HEK293 (cell line): Measurements from ENCODE around the gene INA.

Experiments
- GLIS1 ChIP-seq: fragments of 450-650 bp; formaldehyde crosslinking; IDR thresholded peaks from 2 replicates; pipeline ENCODE4 v1.5.1; 2016; ENCODE audit warnings: missing biosample characterization, missing genetic modification characterization
- GLIS2 ChIP-seq: fragments of 450-650 bp; formaldehyde crosslinking; IDR thresholded peaks from 2 replicates; pipeline ENCODE4 v1.5.1; 2016; ENCODE audit warnings: missing biosample characterization, missing genetic modification characterization
- KLF1 ChIP-seq: fragments of 450-650 bp; formaldehyde crosslinking; IDR thresholded peaks from 2 replicates; pipeline ENCODE4 v1.5.1; 2016; ENCODE audit warnings: missing biosample characterization, missing genetic modification characterization
- KLF8 ChIP-seq: fragments of 450-650 bp; formaldehyde crosslinking; IDR thresholded peaks from 2 replicates; pipeline ENCODE4 v1.5.1; 2016; ENCODE audit warnings: missing biosample characterization, missing genetic modification characterization
- KLF9 ChIP-seq: fragments of 450-650 bp; formaldehyde crosslinking; IDR thresholded peaks from 2 replicates; pipeline ENCODE4 v1.5.1; 2016; ENCODE audit warnings: missing biosample characterization, missing genetic modification characterization, low read depth
- MYNN ChIP-seq: fragments of 450-650 bp; formaldehyde crosslinking; IDR thresholded peaks from 2 replicates; pipeline ENCODE4 v1.5.1; 2016; ENCODE audit warnings: missing biosample characterization, missing genetic modification characterization, borderline replicate concordance
- RBAK ChIP-seq: fragments of 450-650 bp; formaldehyde crosslinking; IDR thresholded peaks from 2 replicates; pipeline ENCODE4 v1.5.1; 2016; ENCODE audit warnings: missing biosample characterization, missing genetic modification characterization
- WT1 ChIP-seq: fragments of 450-650 bp; formaldehyde crosslinking; IDR thresholded peaks from 2 replicates; pipeline ENCODE4 v1.5.1; 2016; ENCODE audit warnings: missing biosample characterization, missing genetic modification characterization
- ZEB2 ChIP-seq: fragments of 450-650 bp; formaldehyde crosslinking; IDR thresholded peaks from 2 replicates; pipeline ENCODE4 v1.5.1; 2016; ENCODE audit warnings: missing biosample characterization, missing genetic modification characterization
- ZFHX2 ChIP-seq: fragments of 450-650 bp; formaldehyde crosslinking; conservative IDR thresholded peaks from 2 replicates; pipeline ENCODE4 v1.5.1; 2016; ENCODE audit warnings: missing biosample characterization, missing genetic modification characterization
- ZNF132 ChIP-seq: fragments of 450-650 bp; formaldehyde crosslinking; IDR thresholded peaks from 2 replicates; pipeline ENCODE4 v1.5.1; 2017; ENCODE audit warnings: missing biosample characterization, missing genetic modification characterization, borderline replicate concordance
- ZNF2 ChIP-seq: fragments of 450-650 bp; formaldehyde crosslinking; IDR thresholded peaks from 2 replicates; pipeline ENCODE4 v1.5.1; 2016; ENCODE audit warnings: missing biosample characterization, missing genetic modification characterization
- ZNF248 ChIP-seq: fragments of 450-650 bp; formaldehyde crosslinking; IDR thresholded peaks from 2 replicates; pipeline ENCODE4 v1.5.1; 2017; ENCODE audit warnings: missing biosample characterization, missing genetic modification characterization
- ZNF274 ChIP-seq, 2 experiments: fragments of 200-500 bp in 1 of 2; fragments of 450-650 bp in 1 of 2; sonication (Bioruptor generic) in 1 of 2; formaldehyde crosslinking in 1 of 2; IDR thresholded peaks; 2 replicates each; pipeline versions ENCODE4 v1.5.1 to v1.6.1; 2014 to 2016; ENCODE audit warnings: borderline replicate concordance in 1 of 2, inconsistent platforms in 1 of 2, low read length in 1 of 2, missing biosample characterization in 1 of 2, missing genetic modification characterization in 1 of 2
- ZNF311 ChIP-seq: fragments of 450-650 bp; formaldehyde crosslinking; IDR thresholded peaks from 2 replicates; pipeline ENCODE4 v1.5.1; 2017; ENCODE audit warnings: missing biosample characterization, missing genetic modification characterization, borderline replicate concordance
- ZNF391 ChIP-seq: fragments of 450-650 bp; formaldehyde crosslinking; IDR thresholded peaks from 2 replicates; pipeline ENCODE4 v1.5.1; 2016; ENCODE audit warnings: low read depth, missing biosample characterization, missing genetic modification characterization, borderline replicate concordance
- ZNF404 ChIP-seq: fragments of 450-650 bp; formaldehyde crosslinking; IDR thresholded peaks from 2 replicates; pipeline ENCODE4 v1.5.1; 2017; ENCODE audit warnings: missing biosample characterization, missing genetic modification characterization
- ZNF416 ChIP-seq: fragments of 450-650 bp; formaldehyde crosslinking; IDR thresholded peaks from 2 replicates; pipeline ENCODE4 v1.5.1; 2016; ENCODE audit warnings: missing biosample characterization, missing genetic modification characterization
- ZNF426 ChIP-seq: fragments of 450-650 bp; formaldehyde crosslinking; IDR thresholded peaks from 2 replicates; pipeline ENCODE4 v1.5.1; 2017; ENCODE audit warnings: missing biosample characterization, missing genetic modification characterization, mild to moderate bottlenecking, inconsistent platforms, moderate library complexity
- ZNF473 ChIP-seq: fragments of 450-650 bp; formaldehyde crosslinking; IDR thresholded peaks from 2 replicates; pipeline ENCODE4 v1.5.1; 2017; ENCODE audit warnings: missing biosample characterization, missing genetic modification characterization
- ZNF501 ChIP-seq: fragments of 450-650 bp; formaldehyde crosslinking; IDR thresholded peaks from 2 replicates; pipeline ENCODE4 v1.5.1; 2016; ENCODE audit warnings: missing biosample characterization, missing genetic modification characterization
- ZNF548 ChIP-seq: fragments of 450-650 bp; formaldehyde crosslinking; IDR thresholded peaks from 2 replicates; pipeline ENCODE4 v1.5.1; 2016; ENCODE audit warnings: missing biosample characterization, missing genetic modification characterization
- ZNF560 ChIP-seq: fragments of 450-650 bp; formaldehyde crosslinking; IDR thresholded peaks from 2 replicates; pipeline ENCODE4 v1.5.1; 2017; ENCODE audit warnings: missing biosample characterization, missing genetic modification characterization, borderline replicate concordance
- ZNF626 ChIP-seq: fragments of 450-650 bp; sonication (Bioruptor Pico); formaldehyde crosslinking; IDR thresholded peaks from 2 replicates; pipeline ENCODE4 v1.5.1; 2018; ENCODE audit warnings: missing biosample characterization, missing genetic modification characterization, inconsistent platforms
- ZNF692 ChIP-seq: fragments of 450-650 bp; formaldehyde crosslinking; IDR thresholded peaks from 2 replicates; pipeline ENCODE4 v1.5.1; 2016; ENCODE audit warnings: missing biosample characterization, missing genetic modification characterization
- ZSCAN16 ChIP-seq: fragments of 450-650 bp; formaldehyde crosslinking; IDR thresholded peaks from 2 replicates; pipeline ENCODE4 v1.5.1; 2016; ENCODE audit warnings: missing biosample characterization, missing genetic modification characterization
- TF ChIP-seq, protein P1 (sequence below): fragments of 450-650 bp; formaldehyde crosslinking; IDR thresholded peaks from 2 replicates; pipeline ENCODE4 v1.5.1; 2016; ENCODE audit warnings: missing biosample characterization, missing genetic modification characterization
- TF ChIP-seq, protein P2 (sequence below): fragments of 450-650 bp; formaldehyde crosslinking; IDR thresholded peaks from 2 replicates; pipeline ENCODE4 v1.5.0; 2017; ENCODE audit warnings: missing biosample characterization, missing genetic modification characterization, borderline replicate concordance
- TF ChIP-seq, protein P3 (sequence below): fragments of 450-650 bp; formaldehyde crosslinking; IDR thresholded peaks from 2 replicates; pipeline ENCODE4 v1.5.1; 2017; ENCODE audit warnings: missing biosample characterization, missing genetic modification characterization
- TF ChIP-seq, protein P4 (sequence below): sonication (generic); formaldehyde crosslinking; IDR thresholded peaks from 2 replicates; pipeline ENCODE4 v1.8.1; 2022; ENCODE audit warnings: mild to moderate bottlenecking, moderate library complexity, missing genetic modification reagents

INA gene

GRCh38 chr10:103276896-103277712 is at the start of gene INA (continued):
- TF ChIP-seq ZNF692 (tag by site-specific recombination): peak; percentile 73
- TF ChIP-seq, protein P1, sequence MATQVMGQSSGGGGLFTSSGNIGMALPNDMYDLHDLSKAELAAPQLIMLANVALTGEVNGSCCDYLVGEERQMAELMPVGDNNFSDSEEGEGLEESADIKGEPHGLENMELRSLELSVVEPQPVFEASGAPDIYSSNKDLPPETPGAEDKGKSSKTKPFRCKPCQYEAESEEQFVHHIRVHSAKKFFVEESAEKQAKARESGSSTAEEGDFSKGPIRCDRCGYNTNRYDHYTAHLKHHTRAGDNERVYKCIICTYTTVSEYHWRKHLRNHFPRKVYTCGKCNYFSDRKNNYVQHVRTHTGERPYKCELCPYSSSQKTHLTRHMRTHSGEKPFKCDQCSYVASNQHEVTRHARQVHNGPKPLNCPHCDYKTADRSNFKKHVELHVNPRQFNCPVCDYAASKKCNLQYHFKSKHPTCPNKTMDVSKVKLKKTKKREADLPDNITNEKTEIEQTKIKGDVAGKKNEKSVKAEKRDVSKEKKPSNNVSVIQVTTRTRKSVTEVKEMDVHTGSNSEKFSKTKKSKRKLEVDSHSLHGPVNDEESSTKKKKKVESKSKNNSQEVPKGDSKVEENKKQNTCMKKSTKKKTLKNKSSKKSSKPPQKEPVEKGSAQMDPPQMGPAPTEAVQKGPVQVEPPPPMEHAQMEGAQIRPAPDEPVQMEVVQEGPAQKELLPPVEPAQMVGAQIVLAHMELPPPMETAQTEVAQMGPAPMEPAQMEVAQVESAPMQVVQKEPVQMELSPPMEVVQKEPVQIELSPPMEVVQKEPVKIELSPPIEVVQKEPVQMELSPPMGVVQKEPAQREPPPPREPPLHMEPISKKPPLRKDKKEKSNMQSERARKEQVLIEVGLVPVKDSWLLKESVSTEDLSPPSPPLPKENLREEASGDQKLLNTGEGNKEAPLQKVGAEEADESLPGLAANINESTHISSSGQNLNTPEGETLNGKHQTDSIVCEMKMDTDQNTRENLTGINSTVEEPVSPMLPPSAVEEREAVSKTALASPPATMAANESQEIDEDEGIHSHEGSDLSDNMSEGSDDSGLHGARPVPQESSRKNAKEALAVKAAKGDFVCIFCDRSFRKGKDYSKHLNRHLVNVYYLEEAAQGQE (tag by site-specific recombination): peak; percentile 77
- no peak for TF ChIP-seq WT1 (tag by site-specific recombination)
- no peak for TF ChIP-seq ZSCAN16 (tag by site-specific recombination)
- TF ChIP-seq ZNF311 (tag by site-specific recombination): no peak
- no peak for TF ChIP-seq ZNF626 (tag by site-specific recombination)
- no peak for TF ChIP-seq ZNF391 (tag by site-specific recombination)
- TF ChIP-seq ZNF404 (tag by site-specific recombination): no peak
- no peak for TF ChIP-seq ZNF274 (IDR thresholded peaks at IDR 0.05; ENCODE audit: low read length)
- no peak for TF ChIP-seq ZNF274 (tag by site-specific recombination; IDR thresholded peaks at IDR 0.05; ENCODE audit: borderline replicate concordance)
- TF ChIP-seq KLF9 (tag by site-specific recombination): peak; percentile 54; the same call in 1 of the 2 replicates
- TF ChIP-seq, protein P2, sequence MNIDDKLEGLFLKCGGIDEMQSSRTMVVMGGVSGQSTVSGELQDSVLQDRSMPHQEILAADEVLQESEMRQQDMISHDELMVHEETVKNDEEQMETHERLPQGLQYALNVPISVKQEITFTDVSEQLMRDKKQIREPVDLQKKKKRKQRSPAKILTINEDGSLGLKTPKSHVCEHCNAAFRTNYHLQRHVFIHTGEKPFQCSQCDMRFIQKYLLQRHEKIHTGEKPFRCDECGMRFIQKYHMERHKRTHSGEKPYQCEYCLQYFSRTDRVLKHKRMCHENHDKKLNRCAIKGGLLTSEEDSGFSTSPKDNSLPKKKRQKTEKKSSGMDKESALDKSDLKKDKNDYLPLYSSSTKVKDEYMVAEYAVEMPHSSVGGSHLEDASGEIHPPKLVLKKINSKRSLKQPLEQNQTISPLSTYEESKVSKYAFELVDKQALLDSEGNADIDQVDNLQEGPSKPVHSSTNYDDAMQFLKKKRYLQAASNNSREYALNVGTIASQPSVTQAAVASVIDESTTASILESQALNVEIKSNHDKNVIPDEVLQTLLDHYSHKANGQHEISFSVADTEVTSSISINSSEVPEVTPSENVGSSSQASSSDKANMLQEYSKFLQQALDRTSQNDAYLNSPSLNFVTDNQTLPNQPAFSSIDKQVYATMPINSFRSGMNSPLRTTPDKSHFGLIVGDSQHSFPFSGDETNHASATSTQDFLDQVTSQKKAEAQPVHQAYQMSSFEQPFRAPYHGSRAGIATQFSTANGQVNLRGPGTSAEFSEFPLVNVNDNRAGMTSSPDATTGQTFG (tag by site-specific recombination): no peak
- TF ChIP-seq GLIS1 (tag by site-specific recombination): no peak; the same call in 1 of the 2 replicates
- no peak for TF ChIP-seq ZNF560 (tag by site-specific recombination)
- no peak for TF ChIP-seq ZNF548
- no peak for TF ChIP-seq ZNF248
- TF ChIP-seq, protein P3, sequence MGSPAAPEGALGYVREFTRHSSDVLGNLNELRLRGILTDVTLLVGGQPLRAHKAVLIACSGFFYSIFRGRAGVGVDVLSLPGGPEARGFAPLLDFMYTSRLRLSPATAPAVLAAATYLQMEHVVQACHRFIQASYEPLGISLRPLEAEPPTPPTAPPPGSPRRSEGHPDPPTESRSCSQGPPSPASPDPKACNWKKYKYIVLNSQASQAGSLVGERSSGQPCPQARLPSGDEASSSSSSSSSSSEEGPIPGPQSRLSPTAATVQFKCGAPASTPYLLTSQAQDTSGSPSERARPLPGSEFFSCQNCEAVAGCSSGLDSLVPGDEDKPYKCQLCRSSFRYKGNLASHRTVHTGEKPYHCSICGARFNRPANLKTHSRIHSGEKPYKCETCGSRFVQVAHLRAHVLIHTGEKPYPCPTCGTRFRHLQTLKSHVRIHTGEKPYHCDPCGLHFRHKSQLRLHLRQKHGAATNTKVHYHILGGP (tag by site-specific recombination): no peak
- TF ChIP-seq ZNF426: no peak
- TF ChIP-seq, protein P4, sequence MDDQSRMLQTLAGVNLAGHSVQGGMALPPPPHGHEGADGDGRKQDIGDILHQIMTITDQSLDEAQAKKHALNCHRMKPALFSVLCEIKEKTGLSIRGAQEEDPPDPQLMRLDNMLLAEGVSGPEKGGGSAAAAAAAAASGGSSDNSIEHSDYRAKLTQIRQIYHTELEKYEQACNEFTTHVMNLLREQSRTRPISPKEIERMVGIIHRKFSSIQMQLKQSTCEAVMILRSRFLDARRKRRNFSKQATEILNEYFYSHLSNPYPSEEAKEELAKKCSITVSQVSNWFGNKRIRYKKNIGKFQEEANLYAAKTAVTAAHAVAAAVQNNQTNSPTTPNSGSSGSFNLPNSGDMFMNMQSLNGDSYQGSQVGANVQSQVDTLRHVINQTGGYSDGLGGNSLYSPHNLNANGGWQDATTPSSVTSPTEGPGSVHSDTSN: peak; percentile 83; the same call in 1 of the 2 replicates
- TF ChIP-seq ZNF2 (tag by site-specific recombination): no peak
- TF ChIP-seq RBAK (tag by site-specific recombination): no peak
- TF ChIP-seq ZNF501: no peak
- no peak for TF ChIP-seq MYNN (tag by site-specific recombination)
- no peak; the same call in 1 of the 2 replicates for TF ChIP-seq ZFHX2 (tag by site-specific recombination)
- TF ChIP-seq GLIS2: peak; percentile 44; the same call in 1 of the 2 replicates
- TF ChIP-seq ZEB2 (tag by site-specific recombination): peak; percentile 24; the same call in 1 of the 2 replicates
- TF ChIP-seq ZNF416 (tag by site-specific recombination): no peak
- peak; percentile 61; the same call in 1 of the 2 replicates for TF ChIP-seq KLF1 (tag by site-specific recombination)
- TF ChIP-seq ZNF473: no peak
- no peak for TF ChIP-seq KLF8 (tag by site-specific recombination)
- no peak for TF ChIP-seq ZNF132
